Hematopoietic multipotent progenitor cell treated with erythropoietin and hydrocortisone succinate and interleukin-3 and kit ligand, for 6 days (in vitro differentiated cells): ENCODE measurements around the gene MTMR12.

ENCODE experiments used
- DNase-seq: peaks from one replicate; pipeline ENCODE4 v3.0.0-alpha.2; 2015

MTMR12 gene, protein sequence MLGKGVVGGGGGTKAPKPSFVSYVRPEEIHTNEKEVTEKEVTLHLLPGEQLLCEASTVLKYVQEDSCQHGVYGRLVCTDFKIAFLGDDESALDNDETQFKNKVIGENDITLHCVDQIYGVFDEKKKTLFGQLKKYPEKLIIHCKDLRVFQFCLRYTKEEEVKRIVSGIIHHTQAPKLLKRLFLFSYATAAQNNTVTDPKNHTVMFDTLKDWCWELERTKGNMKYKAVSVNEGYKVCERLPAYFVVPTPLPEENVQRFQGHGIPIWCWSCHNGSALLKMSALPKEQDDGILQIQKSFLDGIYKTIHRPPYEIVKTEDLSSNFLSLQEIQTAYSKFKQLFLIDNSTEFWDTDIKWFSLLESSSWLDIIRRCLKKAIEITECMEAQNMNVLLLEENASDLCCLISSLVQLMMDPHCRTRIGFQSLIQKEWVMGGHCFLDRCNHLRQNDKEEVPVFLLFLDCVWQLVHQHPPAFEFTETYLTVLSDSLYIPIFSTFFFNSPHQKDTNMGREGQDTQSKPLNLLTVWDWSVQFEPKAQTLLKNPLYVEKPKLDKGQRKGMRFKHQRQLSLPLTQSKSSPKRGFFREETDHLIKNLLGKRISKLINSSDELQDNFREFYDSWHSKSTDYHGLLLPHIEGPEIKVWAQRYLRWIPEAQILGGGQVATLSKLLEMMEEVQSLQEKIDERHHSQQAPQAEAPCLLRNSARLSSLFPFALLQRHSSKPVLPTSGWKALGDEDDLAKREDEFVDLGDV

DNA sequence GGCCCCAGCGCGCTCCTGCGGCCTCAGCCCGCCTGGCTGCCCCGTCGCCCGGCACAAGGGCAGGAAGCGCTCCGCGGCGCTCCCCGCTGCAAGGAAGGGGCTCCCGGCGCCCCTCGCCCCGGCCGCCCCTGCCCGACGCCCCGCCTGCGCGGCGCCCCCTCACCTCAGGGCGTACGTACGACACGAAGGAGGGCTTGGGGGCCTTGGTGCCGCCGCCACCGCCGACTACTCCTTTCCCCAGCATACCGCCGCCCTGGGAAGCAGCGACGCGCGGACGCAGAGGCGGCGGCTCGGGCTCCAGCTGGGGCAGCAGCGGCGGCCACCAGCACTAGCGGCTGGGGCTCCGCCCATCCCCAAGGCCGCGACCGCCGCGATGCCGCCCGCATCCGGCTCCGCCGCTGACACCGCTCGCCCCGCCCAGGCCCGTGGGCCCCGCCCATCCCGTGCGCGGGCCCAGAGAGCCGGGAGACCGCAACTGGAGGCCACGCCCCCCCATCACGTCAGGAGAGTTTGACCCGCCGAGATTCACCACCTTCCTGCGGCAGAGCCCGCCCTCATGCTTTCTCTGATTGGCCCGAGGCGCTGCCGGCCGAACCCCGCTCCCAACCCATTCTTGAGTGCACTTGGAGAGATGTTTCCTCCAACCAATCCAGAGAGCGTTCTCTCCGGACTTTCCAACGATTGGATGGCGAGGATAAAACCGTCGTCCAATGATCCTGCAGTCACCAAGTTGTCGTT, at the start of gene MTMR12:
TSS of gene MTMR12 (minus strand) at position 345 of the 738 bp plus-strand sequence. CDS start at position 244, 101 bp downstream.
- peak; percentile 99 for DNase-seq

DNA sequence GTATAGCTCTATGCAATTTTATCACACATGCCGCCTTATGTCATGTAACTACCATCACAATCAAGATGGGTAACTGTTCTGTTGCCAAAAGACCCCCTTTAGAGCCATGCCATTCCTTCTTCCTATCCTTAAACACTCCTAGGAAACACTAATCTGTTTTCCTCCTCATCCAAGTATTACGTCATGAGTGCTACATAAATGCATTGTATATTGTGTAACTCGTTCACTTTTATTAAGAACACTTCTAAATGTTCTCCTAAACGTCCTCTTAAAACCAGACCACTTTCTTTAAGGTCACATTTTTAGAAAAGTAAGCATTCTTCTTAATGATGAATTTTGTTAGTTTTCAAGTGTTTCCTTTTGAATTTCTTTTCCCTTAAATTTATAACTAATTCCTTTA, 49.8 kb upstream of the MTMR12 start:
- no peak for DNase-seq

DNA sequence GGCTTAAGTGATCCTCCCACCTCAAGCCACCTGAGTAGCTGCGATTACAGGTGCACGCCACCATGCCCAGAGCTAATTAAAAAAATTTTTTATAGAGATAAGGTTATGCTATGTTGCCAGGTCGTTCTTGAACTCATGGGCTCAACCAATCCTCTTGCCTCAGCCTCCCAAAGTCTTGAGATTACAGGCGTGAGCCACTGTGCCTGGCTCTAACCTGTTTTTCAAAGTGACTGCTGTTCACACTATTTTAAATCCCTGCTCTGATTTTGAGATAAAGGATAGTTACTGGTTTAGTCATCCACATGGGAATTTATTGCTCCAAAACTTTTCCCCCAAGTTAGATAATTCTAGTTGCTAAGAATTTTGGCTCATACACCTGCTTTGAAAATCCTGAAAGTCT, 48.2 kb upstream of the MTMR12 start:
- DNase-seq: no peak

DNA sequence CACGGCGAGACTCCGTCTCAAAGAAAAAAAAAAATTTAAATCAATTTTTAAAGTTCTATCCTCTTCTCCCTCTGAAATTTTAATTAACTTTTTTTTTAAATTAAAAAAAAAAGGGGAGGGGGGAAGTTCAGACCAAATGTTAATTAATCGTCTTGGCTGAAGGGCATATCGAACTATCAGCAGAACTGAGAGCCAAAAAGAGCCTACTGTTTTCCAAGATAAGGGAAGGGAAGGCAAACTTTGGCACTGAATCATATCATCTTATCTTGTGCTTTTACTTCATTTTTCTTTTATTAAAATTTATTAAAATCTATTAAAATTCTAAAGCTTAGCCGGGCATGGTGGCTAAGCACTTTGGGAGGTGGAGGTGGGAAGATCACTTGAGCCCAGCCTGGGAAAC, 45.9 kb upstream of the MTMR12 start:
- DNase-seq: peak; percentile 69

DNA sequence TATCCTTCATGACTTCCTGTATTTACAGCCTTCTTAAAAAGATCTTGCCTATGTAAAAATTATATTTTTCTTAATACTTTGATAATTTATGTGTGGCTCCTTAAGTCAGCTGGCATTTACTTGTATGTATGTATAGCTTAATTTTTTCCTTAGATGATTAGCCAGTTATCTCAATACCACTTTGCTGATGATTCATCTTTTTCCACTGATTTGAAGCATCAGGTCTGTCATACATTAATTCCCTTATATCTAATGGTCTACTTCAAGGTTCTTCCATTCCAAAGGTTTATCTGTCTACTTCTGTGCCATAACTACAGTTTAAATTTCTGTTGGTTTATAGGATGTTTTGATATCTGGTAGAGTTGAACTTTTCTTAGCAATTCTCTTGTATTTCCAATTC, 44.9 kb upstream of the MTMR12 start:
- DNase-seq: peak; percentile 39

DNA sequence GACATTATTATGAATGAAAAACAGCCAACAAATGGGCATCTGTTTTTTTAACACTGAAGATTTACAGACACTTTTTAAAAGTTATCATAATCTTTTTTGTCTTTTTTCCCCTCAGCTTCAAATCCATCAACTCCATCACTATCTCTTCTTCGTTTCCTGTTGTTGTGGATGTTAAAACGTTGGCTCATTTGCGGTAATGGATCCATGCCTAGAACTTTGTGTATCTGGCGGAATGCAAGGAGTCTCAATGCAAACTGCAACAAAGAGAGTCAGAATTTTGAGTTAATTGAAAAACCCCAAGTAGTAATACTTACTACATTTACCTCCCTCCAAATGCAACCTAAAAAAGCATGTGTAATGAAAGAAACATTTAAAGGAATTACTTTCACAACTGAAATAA, 42.9 kb upstream of the MTMR12 start:
- DNase-seq: no peak

DNA sequence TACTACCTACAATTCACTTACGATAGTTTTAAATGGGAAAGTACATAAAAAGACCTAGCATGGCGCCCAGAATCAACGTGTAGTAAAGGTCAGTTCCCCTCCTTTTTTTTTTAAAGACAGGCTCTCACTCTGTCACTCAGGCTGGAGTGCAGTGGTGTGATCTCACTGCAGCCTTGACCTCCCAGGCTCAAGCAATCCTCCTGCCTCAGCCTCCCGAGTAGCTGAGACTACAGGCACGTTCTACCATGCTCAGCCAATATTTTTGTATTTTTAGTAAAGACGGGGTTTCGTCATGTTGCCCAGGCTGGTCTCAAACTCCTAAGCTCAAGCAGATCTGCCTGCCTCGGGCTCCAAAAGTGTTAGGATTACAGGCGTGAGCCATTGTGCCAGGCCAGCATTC, 40.7 kb upstream of the MTMR12 start:
- no peak for DNase-seq

DNA sequence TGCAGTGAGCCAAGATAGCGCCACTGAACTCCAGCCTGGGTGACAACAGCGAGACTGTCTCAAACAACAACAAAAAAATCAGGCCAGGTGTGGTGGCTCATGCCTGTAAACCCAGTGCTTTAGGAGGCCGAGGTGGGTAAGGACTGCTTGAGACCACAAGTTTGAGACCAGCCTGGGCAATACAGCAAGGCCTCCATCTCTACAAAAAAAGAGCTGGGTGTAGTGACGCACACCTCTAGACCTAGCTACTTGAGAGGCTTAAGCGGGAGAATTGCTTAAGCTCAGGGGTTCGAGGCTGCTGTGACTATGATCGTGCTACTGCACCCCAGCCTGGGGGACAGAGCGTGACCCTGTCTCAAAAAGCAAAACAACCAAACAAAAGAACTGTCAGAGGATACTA, 39.9 kb upstream of the MTMR12 start:
- no peak for DNase-seq

DNA sequence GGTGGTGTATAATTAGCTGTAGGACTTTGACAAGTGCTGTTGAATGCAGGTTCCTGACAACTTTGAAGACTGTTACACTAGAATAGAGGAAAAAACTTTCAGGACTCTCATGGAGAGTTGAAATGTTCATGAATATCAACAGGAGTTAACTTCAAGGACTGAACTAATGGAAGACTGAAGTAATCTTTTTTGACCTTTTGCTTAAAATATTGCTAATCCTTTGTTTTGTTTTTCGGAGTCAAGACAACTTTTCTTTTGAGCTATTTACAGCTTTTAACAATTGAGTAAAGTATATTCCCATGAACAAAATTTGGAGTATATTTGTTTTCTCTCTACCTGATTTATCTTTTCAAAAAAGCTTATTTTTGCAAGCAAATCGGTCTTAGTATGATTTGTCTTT, 34.1 kb upstream of the MTMR12 start:
- no peak for DNase-seq

DNA sequence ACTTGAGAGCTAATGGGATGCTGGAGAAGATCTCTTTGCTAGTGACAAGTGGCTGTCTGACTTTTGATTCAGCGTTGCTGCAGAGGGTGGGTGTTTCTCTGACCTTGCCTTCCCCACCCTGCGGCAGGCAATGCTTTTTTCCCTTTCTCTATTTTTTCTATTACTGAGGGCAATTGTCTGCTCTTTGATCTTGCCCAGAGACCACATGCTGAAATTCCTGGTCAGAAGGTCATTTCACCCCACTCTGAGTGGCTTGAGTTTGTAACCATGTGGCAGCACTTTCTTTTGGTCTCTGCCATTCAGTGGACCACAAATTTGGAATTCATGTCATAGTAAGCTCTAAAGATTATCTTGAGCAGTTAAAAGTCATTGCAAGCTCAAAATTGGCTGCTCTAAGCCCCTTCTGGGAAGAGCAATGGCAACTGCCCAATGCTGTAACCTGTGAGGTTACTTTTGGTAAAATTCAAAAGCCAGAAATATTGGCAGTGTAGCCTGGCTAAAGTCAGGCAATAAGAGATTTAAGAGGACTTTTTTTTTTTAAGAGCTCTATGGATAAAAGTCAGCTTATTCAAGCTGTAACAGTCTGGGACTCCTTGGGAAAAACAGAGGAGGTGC, 30.4 kb upstream of the MTMR12 start:
- no peak for DNase-seq

DNA sequence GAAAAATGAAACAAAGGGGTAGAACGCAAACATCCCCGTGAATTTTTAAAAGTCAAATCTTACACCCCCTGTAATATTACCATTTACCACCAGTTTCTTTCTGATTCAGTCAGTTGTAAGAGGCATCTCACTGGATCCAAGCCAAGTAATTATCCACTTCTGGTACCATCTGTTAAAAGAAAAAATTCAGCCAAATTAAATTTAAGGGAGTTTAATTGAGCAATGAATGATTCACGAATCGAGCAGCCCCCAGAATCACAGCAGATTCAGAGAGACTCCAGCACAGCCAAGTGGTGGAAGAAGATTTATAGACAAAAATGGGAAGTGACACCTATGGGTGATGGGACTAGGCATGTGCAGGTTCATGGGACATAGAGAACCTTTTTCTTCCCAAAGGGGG, 29.9 kb upstream of the MTMR12 start:
- no peak for DNase-seq

DNA sequence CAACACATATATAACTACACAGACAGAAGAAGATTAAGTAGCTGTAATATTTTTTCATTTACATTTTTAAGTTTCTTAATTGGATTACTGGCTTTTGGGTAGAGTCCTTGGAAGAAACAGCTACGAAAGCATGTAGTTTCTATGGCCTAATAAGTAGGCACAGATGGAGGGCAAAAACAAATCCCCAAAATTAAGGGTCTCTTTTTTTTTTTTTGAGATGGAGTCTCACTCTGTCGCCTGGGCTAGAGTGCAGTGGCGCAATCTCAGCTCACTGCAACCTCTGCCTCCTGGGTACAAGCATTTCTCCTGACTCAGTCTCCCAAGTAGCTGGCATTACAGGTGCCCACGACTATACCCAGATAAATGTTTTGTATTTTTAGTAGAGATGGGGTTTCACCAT, 27.1 kb upstream of the MTMR12 start:
- no peak for DNase-seq

DNA sequence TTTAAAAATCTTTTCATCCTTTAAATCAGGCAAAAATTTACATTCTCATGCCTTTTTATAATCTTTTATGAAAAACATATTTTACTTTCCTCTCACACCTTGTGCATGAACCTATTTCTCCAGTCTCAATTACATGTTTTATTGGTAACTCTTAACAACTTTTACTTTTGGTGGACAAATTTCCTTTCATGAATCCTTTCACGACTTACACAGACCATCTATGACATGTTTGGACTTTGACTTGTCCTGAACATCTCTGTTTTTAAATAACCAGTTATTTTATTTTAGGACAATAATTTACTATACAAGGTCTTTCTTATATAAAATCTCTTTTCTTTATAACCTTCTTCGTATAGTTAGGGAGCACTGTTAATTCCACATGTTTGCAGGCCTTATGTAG, 26.5 kb upstream of the MTMR12 start:
- peak; percentile 45 for DNase-seq

DNA sequence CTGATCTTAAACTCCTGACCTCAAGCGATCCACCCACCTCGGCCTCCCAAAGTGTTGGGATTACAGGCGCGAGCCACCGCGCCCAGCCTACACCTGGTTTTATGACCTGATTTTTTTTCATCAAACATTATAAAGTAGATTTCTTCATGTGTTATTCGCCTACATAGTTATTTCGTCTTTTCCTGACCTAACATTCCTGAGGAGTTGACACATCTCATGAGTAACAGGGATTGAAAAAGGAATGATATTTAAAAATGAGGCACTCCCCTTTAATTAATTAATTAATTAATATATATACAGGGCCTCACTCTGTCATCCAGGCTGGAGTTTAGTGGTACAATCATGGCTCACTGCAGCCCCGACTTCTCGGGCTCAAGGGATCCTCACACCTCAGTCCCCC, 20.2 kb upstream of the MTMR12 start:
- DNase-seq: no peak

DNA sequence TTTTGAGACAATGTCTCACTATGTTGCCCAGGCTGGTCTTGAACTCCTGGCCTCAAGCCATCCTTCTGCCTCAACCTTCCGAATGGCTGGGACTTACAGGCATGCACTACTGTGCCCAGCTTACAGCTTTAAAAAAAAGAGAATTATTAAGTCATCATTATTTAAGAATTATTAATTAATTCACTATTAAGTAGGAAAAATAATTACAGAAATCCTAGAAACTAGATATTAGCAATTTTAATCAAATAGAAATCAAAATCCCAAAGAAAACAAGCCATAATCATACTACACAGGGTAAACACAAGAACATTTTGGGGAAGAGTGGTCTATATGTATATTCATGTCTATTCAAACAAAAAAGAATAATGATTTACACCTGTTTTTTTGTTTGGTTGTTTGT, 19.6 kb upstream of the MTMR12 start:
- DNase-seq: no peak

DNA sequence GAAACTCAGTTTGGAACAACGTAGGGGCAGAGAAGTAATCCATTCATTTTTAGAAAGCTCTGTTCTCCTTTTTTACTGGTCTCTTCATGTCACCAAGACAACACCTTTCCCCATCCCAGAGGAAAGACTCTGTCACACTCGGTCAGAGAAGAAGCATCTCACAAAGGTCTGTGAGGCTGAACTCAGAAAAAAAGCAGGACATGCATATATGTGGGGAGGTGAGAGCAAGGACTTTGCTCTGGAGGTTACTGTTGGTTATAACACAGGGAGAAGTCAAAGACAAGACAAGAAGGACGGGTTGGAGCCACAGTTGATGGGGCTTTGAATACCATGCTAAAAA, 19.2 kb upstream of the MTMR12 start:
- DNase-seq: no peak

DNA sequence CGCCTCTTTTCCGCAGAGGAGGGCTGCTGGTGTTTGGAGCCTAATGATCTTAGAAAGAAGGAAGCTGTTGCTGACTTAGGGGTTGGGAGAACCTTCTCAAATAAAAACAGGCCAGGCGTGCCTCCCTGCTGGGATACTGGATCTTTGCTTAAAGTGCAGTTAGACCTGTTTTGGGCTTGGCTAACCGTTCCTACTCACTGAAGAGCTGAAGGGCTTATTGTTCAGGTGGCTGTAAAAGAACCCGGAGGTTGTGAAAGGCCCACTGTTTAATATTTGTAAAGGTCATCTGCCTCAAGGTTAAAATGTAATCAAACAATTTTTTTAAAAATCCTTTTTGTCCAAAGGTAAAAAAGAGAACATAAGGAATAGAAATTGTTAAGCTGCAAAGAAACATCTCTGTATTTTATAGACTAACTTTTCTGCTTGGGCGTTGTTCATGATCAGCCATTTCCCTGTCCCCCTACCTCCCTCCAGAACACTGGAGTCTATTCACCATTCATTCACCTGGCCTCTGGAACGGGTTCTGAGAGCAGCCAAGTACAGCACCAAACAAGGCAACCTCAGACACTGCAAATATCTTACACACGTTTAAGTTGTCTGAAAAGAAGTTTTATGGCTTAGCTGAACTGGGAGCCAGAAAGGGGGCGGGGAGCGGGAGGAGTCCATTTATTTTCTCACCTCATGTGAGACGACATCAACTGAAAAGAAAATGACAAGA, 18.6 kb upstream of the MTMR12 start:
- no peak for DNase-seq

DNA sequence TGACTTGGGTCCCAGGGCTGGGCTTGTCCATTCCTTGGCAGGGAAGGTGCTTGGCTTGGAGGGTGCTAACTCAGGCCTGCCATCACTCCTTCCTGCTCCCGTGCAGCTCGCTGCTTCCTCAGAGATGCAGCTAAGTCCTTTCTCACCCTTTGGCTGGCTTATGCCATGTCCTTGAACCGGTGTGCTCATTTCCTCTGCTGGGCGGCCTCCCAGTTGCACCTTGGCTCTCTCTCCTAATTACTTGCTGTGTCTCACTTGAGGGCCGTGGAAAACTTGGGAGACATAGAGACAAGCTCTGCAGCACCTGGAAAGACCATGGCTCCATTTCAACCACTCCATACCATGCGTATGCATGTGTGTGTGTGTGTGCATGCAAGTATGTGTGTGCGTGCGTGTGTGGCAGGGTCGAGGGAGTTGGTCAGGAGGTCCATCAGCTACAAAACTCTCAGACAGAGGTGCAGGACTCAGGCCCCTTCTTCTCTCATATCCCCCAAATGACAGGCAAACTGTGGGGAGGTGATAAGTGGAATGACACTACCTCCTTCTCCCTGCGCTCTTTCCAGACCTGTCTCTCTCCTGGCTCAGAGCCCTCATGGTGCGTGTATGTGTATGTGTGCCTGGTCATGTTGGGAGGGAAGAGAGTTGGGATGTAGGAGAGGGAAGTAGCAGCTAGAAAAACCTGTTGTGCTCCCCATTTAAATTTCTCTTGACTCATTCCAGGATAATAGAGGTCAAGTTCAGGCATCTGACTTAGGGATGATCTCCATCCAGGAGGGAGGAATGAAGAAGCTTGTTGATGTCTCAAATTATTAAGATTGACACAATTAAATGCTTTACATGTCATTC, 17.6 kb upstream of the MTMR12 start:
- DNase-seq: no peak

DNA sequence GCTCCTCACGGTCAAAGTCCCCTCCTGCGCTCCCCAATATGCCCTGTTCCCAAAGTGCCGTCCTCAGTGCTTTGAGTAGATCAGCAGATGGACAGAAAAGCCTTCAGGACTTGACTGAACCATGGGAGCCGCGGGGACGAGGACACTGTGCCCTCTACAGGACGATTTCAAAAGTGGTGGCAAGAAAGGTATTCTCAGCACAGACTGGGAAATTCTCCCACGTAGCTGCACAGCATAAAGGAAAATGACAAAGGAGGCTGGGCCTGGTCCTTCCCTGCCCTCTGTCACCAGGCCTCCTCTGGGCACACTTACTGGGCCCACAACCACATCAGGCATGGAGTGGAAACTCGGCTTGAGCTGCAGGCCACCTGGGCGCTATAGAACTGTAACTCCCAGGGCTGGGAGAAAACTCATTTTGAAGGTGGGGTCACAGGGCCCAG, 16.7 kb upstream of the MTMR12 start:
- DNase-seq: peak; percentile 86

DNA sequence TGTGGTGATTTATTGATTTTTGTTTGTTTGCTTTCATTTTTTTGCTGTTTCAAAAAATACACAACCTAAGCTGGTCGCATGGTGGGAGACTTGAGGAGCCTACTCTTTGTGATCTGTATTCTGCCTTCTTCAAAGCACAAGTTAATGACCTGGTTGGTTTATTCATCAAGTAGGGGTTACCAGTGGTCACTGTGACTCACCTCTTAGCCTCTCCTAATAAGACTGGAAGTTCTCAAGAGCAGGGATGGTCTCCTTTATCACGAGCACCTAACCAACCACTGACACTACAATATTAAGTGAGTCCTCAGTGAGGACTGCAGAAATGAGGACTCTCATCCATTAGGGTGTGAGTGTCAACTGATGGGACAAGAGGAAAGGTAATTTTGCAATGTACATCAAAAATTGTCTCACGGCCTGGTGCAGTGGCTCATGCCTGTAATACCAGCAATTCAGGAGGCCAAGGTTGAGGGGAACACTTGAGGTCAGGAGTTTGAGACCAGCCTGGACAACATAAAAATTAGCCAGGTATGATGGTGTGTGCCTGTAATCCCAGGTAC, 13.6 kb upstream of the MTMR12 start:
- no peak for DNase-seq

DNA sequence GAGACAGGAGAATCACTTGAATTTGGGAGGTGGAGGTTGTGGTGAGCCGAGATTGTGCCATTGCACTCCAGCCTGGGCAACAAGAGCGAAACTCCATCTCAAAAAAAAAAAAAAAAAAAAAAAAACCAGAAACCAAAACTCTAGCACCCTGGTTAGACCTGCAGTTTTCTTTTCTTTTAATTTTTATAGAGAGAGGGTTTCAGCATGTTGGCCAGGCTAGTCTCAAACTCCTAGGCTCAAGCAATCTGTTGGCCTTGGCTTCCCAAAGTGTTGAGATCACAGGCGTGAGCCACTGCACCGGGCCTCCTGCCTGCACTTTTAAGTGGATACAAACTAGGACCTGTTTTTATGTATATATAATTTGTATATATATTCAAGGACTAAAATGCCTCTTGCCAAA, 12.9 kb upstream of the MTMR12 start:
- DNase-seq: no peak
